SK-N-SH treated with all-trans-retinoic acid at 6 μM for 48 hours (cell line): ENCODE results near the gene RBM19.

Source experiments
- ATAC-seq: fragments of 200-7000 bp; cut with Tn5 transposase; 3 replicates; pipeline ENCODE4 v1.9.1; 2020; ENCODE audit warnings: mild to moderate bottlenecking, moderate library complexity
- CSDC2 ChIP-seq: fragments of 250-450 bp; sonication (Bioruptor Pico); IDR thresholded peaks from 2 replicates; pipeline ENCODE4 v1.5.0; 2020; ENCODE audit warnings: mild to moderate bottlenecking, moderate library complexity
- CSRNP3 ChIP-seq: fragments of 250-450 bp; sonication (Bioruptor Pico); IDR thresholded peaks from 2 replicates; pipeline ENCODE4 v1.5.1; 2021; ENCODE audit warnings: mild to moderate bottlenecking, moderate library complexity
- GLIS3 ChIP-seq: fragments of 250-450 bp; sonication (Bioruptor Pico); IDR thresholded peaks from 2 replicates; pipeline ENCODE4 v1.5.0; 2020; ENCODE audit warnings: mild to moderate bottlenecking, moderate library complexity
- ISL1 ChIP-seq: fragments of 250-450 bp; sonication (Bioruptor Pico); IDR thresholded peaks from 2 replicates; pipeline ENCODE4 v2.1.2; 2022; ENCODE audit warnings: mild to moderate bottlenecking, moderate library complexity
- OSR1 ChIP-seq: fragments of 250-450 bp; sonication (Bioruptor Pico); IDR thresholded peaks from 2 replicates; pipeline ENCODE4 v1.8.0; 2022; ENCODE audit warnings: moderate library complexity, mild to moderate bottlenecking, inconsistent platforms
- POU6F1 ChIP-seq: fragments of 250-450 bp; sonication (Bioruptor Pico); IDR thresholded peaks from 2 replicates; pipeline ENCODE4 v1.8.0; 2021; ENCODE audit warnings: low read depth, mild to moderate bottlenecking, moderate library complexity, borderline replicate concordance
- PPARA ChIP-seq: fragments of 250-450 bp; sonication (Bioruptor Pico); IDR thresholded peaks from 2 replicates; pipeline ENCODE4 v1.5.0; 2020; ENCODE audit warnings: mild to moderate bottlenecking, borderline replicate concordance
- RARB ChIP-seq: fragments of 250-450 bp; sonication (Bioruptor Pico); IDR thresholded peaks from 2 replicates; pipeline ENCODE4 v1.8.0; 2021; ENCODE audit warnings: mild to moderate bottlenecking, moderate library complexity
- TCF4 ChIP-seq: fragments of 250-450 bp; sonication (Bioruptor Pico); IDR thresholded peaks from 2 replicates; pipeline ENCODE4 v1.8.0; 2021; ENCODE audit warnings: mild to moderate bottlenecking, moderate library complexity, borderline replicate concordance
- TOX ChIP-seq: fragments of 250-450 bp; sonication (Bioruptor Pico); IDR thresholded peaks from 2 replicates; pipeline ENCODE4 v1.8.0; 2021; ENCODE audit warnings: mild to moderate bottlenecking, moderate library complexity, borderline replicate concordance
- ZC3H10 ChIP-seq: fragments of 250-450 bp; sonication (Bioruptor Pico); IDR thresholded peaks from 2 replicates; pipeline ENCODE4 v1.5.1; 2021; ENCODE audit warnings: mild to moderate bottlenecking, moderate library complexity
- ZFP3 ChIP-seq: fragments of 250-450 bp; sonication (Bioruptor Pico); IDR thresholded peaks from 2 replicates; pipeline ENCODE4 v1.5.0; 2020; ENCODE audit warnings: mild to moderate bottlenecking, moderate library complexity
- ZFP30 ChIP-seq: fragments of 450-650 bp; formaldehyde crosslinking; IDR thresholded peaks from 2 replicates; pipeline ENCODE4 v1.5.0; 2022; ENCODE audit warnings: mild to moderate bottlenecking, moderate library complexity
- ZNF565 ChIP-seq: fragments of 450-650 bp; formaldehyde crosslinking; conservative IDR thresholded peaks from 2 replicates; pipeline ENCODE4 v1.5.0; 2020; ENCODE audit warnings: low read depth, mild to moderate bottlenecking, moderate library complexity
- ZNF8 ChIP-seq: fragments of 450-650 bp; formaldehyde crosslinking; IDR thresholded peaks from 2 replicates; pipeline ENCODE4 v1.5.0; 2020; ENCODE audit warnings: mild to moderate bottlenecking, moderate library complexity
- TF ChIP-seq, protein P1 (sequence below): fragments of 250-450 bp; sonication (Bioruptor Pico); IDR thresholded peaks from 2 replicates; pipeline ENCODE4 v1.8.0; 2020; ENCODE audit warnings: mild to moderate bottlenecking, moderate library complexity, borderline replicate concordance
- TF ChIP-seq, protein P2 (sequence below): fragments of 250-450 bp; sonication (Bioruptor Pico); IDR thresholded peaks from 2 replicates; pipeline ENCODE4 v1.5.0; 2020; ENCODE audit warnings: mild to moderate bottlenecking, moderate library complexity

Gene RBM19

GRCh38 chr12:113855998-113856397 lies 110.1 kb downstream of the RBM19 start:
- TF ChIP-seq ZFP3, result no peak
- TF ChIP-seq ZNF8, result no peak
- TF ChIP-seq CSRNP3, result no peak
- no peak for TF ChIP-seq RARB (CRISPR knock-in tag)
- no peak for TF ChIP-seq ZC3H10 (CRISPR knock-in tag)
- TF ChIP-seq ZNF565 (CRISPR knock-in tag), result no peak
- no peak for TF ChIP-seq OSR1 (CRISPR knock-in tag)
- TF ChIP-seq GLIS3 (CRISPR knock-in tag), result no peak
- no peak for TF ChIP-seq CSDC2 (CRISPR knock-in tag)
- TF ChIP-seq ISL1 (CRISPR knock-in tag), result no peak
- no peak for TF ChIP-seq POU6F1 (CRISPR knock-in tag)
- TF ChIP-seq PPARA, result no peak
- no peak for ATAC-seq

GRCh38 chr12:113854385-113855142 lies 111.6 kb downstream of the RBM19 start:
- ATAC-seq, result no peak
- TF ChIP-seq ZNF8, result no peak
- no peak for TF ChIP-seq PPARA
- TF ChIP-seq, protein P1, sequence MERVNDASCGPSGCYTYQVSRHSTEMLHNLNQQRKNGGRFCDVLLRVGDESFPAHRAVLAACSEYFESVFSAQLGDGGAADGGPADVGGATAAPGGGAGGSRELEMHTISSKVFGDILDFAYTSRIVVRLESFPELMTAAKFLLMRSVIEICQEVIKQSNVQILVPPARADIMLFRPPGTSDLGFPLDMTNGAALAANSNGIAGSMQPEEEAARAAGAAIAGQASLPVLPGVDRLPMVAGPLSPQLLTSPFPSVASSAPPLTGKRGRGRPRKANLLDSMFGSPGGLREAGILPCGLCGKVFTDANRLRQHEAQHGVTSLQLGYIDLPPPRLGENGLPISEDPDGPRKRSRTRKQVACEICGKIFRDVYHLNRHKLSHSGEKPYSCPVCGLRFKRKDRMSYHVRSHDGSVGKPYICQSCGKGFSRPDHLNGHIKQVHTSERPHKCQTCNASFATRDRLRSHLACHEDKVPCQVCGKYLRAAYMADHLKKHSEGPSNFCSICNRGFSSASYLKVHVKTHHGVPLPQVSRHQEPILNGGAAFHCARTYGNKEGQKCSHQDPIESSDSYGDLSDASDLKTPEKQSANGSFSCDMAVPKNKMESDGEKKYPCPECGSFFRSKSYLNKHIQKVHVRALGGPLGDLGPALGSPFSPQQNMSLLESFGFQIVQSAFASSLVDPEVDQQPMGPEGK (CRISPR knock-in tag), result no peak
- TF ChIP-seq CSDC2 (CRISPR knock-in tag), result no peak
- TF ChIP-seq, protein P2, sequence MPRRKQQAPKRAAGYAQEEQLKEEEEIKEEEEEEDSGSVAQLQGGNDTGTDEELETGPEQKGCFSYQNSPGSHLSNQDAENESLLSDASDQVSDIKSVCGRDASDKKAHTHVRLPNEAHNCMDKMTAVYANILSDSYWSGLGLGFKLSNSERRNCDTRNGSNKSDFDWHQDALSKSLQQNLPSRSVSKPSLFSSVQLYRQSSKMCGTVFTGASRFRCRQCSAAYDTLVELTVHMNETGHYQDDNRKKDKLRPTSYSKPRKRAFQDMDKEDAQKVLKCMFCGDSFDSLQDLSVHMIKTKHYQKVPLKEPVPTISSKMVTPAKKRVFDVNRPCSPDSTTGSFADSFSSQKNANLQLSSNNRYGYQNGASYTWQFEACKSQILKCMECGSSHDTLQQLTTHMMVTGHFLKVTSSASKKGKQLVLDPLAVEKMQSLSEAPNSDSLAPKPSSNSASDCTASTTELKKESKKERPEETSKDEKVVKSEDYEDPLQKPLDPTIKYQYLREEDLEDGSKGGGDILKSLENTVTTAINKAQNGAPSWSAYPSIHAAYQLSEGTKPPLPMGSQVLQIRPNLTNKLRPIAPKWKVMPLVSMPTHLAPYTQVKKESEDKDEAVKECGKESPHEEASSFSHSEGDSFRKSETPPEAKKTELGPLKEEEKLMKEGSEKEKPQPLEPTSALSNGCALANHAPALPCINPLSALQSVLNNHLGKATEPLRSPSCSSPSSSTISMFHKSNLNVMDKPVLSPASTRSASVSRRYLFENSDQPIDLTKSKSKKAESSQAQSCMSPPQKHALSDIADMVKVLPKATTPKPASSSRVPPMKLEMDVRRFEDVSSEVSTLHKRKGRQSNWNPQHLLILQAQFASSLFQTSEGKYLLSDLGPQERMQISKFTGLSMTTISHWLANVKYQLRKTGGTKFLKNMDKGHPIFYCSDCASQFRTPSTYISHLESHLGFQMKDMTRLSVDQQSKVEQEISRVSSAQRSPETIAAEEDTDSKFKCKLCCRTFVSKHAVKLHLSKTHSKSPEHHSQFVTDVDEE, result no peak
- no peak for TF ChIP-seq RARB (CRISPR knock-in tag)
- TF ChIP-seq TCF4 (CRISPR knock-in tag), result no peak
- no peak for TF ChIP-seq TOX
- no peak for TF ChIP-seq OSR1 (CRISPR knock-in tag)
- TF ChIP-seq ZFP30 (CRISPR knock-in tag), result no peak
- no peak for TF ChIP-seq ZNF565 (CRISPR knock-in tag)
- TF ChIP-seq ZC3H10 (CRISPR knock-in tag), result no peak

- no peak for ATAC-seq
- TF ChIP-seq, protein P1 (CRISPR knock-in tag), result no peak
- TF ChIP-seq OSR1 (CRISPR knock-in tag) (no peak), POU6F1 (CRISPR knock-in tag) (no peak), ZNF565 (CRISPR knock-in tag) (no peak), PPARA (no peak)
Measured at GRCh38 chr12:113853491-113853890, 112.6 kb downstream of the RBM19 start.
